ENCODE measurements around the gene RNASE11.

The RNASE11 gene

GRCh38 chr14:20559461-20559904, 28.3 kb downstream of the RNASE11 start:
- Histone ChIP-seq H3K27ac (ENCODE audit: extremely low read depth, low read depth, low read length) (no peak overlapping the region), H3K36me3 (ENCODE audit: control insufficient read depth in 2 of 2, insufficient read depth in 1 of 2, low read length in 2 of 2) (no peaks in the 10 kb centered on the region), H3K9me3 (ENCODE audit: control insufficient read depth, insufficient read depth, low read depth, low read length) (no peaks in the 10 kb centered on the region), H3K4me3 (ENCODE audit: low read depth, low read length) (no peak overlapping the region), H3K4me1 (ENCODE audit: control insufficient read depth, insufficient read depth, low read length) (no peaks in the 10 kb centered on the region)
- ChIA-PET CTCF (no interaction called here), POLR2A (no interaction called here)
- TF ChIP-seq SCRT2 (tag by site-specific recombination; IDR thresholded peaks at IDR 0.05) (peak; percentile 77), PRDM1 (tag by site-specific recombination; IDR thresholded peaks at IDR 0.05) (no peak), ZNF169 (tag by site-specific recombination; IDR thresholded peaks at IDR 0.05) (no peak), SCRT1 (tag by site-specific recombination; IDR thresholded peaks at IDR 0.05; ENCODE audit: borderline replicate concordance) (0 out of 2 replicates have a peak, but pooled peaks have one; percentile 38), ZNF155 (tag by site-specific recombination; IDR thresholded peaks at IDR 0.05) (no peak), ZNF274 (IDR thresholded peaks at IDR 0.05; ENCODE audit: low read length) (no peak), ZNF274 (tag by site-specific recombination; IDR thresholded peaks at IDR 0.05; ENCODE audit: borderline replicate concordance) (no peak), ZNF837 (tag by site-specific recombination; IDR thresholded peaks at IDR 0.05) (no peak), ZIC2 (tag by site-specific recombination; IDR thresholded peaks at IDR 0.05) (no peak), ZNF146 (tag by site-specific recombination; IDR thresholded peaks at IDR 0.05) (no peak), ZNF48 (tag by site-specific recombination; IDR thresholded peaks at IDR 0.05) (no peak), ZNF488 (tag by site-specific recombination; IDR thresholded peaks at IDR 0.05) (no peak), TSHZ1 (tag by site-specific recombination; IDR thresholded peaks at IDR 0.05; ENCODE audit: borderline replicate concordance) (no peak)

- H3K4me1 ChIP-seq (ENCODE audit: control insufficient read depth, insufficient read depth, low read length): no peaks in the 10 kb centered on the region
- ChIA-PET CTCF (interaction anchor here (0.6 to 0.7 kb wide), 2 partner anchors 11 to 88 kb away, joined by 3 read pairs; partner anchors contain the start of gene PNP), POLR2A (no interaction called here)
- no peak overlapping the region for H3K27ac ChIP-seq (ENCODE audit: extremely low read depth, low read depth, low read length)
- H3K9me3 ChIP-seq (ENCODE audit: control insufficient read depth, insufficient read depth, low read depth, low read length): no peaks in the 10 kb centered on the region
- no peaks in the 10 kb centered on the region for H3K36me3 ChIP-seq (ENCODE audit: control insufficient read depth in 2 of 2, insufficient read depth in 1 of 2, low read length in 2 of 2)
- no peak overlapping the region for H3K4me3 ChIP-seq (ENCODE audit: low read depth, low read length)
- TF ChIP-seq ZNF341 (tag by site-specific recombination; IDR thresholded peaks at IDR 0.05; ENCODE audit: low read depth): no peak
- no peak for TF ChIP-seq ZBTB17 (tag by site-specific recombination; IDR thresholded peaks at IDR 0.05)
- TF ChIP-seq REPIN1 (tag by site-specific recombination; IDR thresholded peaks at IDR 0.05; ENCODE audit: low read depth): no peak
- TF ChIP-seq ZBTB44 (tag by site-specific recombination; IDR thresholded peaks at IDR 0.05): no peak
- TF ChIP-seq TRIM28 (IDR thresholded peaks at IDR 0.05; ENCODE audit: borderline replicate concordance, low read length): no peak
- TF ChIP-seq ZNF624 (tag by site-specific recombination; IDR thresholded peaks at IDR 0.05): no peak
- no peak for TF ChIP-seq ZSCAN4 (tag by site-specific recombination; IDR thresholded peaks at IDR 0.05)
- TF ChIP-seq ZNF132 (tag by site-specific recombination; IDR thresholded peaks at IDR 0.05; ENCODE audit: borderline replicate concordance): no peak
- no peak for TF ChIP-seq ZNF114 (tag by site-specific recombination; IDR thresholded peaks at IDR 0.05)
- no peak for TF ChIP-seq ZNF2 (tag by site-specific recombination; IDR thresholded peaks at IDR 0.05)
- TF ChIP-seq ZNF521 (tag by site-specific recombination; IDR thresholded peaks at IDR 0.05): no peak
- no peak for TF ChIP-seq GLIS1 (tag by site-specific recombination; IDR thresholded peaks at IDR 0.05)
- no peak for TF ChIP-seq ZNF76 (tag by site-specific recombination; IDR thresholded peaks at IDR 0.05; ENCODE audit: borderline replicate concordance, low read depth)
- TF ChIP-seq ZNF146 (tag by site-specific recombination; IDR thresholded peaks at IDR 0.05): no peak
- no peak for TF ChIP-seq KLF16 (tag by site-specific recombination; IDR thresholded peaks at IDR 0.05)
- TF ChIP-seq ZNF692 (tag by site-specific recombination; IDR thresholded peaks at IDR 0.05): no peak
- TF ChIP-seq IKZF3 (tag by site-specific recombination; IDR thresholded peaks at IDR 0.05): no peak
- TF ChIP-seq ZSCAN16 (tag by site-specific recombination; IDR thresholded peaks at IDR 0.05): no peak
Measured at GRCh38 chr14:20557212-20557542, 30.6 kb downstream of the RNASE11 start.

Data from HEK293 (cell line).